Measurements from ENCODE around the gene SLC36A3.
"Not testable (repeated sequence)": the region's sequence is repeated elsewhere in the genome, so short reads cannot be mapped to it uniquely, and the experiment has no call there.

The SLC36A3 gene

DNA sequence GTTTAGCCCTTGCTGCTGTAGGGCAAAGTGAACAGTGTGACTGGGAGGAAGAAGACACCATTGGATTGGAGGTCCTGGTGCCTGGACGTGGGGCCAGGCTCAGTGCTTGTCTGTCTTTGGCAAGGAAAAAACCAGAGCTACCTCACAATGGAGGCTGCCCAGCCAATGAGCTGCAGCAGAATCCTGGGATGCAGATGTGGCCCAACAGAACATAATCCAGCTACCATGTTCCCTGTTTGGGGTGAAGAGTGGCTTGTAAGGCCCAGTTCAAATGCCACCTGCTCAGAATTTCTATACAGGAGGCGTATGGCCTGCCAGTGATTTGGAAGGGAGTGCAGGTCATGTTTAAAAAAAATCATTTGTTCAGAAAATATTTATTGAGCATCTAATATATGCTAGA is at the start of gene SLC36A3:
Gene SLC36A3, minus strand, starts transcription at position 101 of the 400 bp plus-strand sequence. CDS start 412 bp downstream, outside the sequence.
- DNase-seq: no peak

DNA sequence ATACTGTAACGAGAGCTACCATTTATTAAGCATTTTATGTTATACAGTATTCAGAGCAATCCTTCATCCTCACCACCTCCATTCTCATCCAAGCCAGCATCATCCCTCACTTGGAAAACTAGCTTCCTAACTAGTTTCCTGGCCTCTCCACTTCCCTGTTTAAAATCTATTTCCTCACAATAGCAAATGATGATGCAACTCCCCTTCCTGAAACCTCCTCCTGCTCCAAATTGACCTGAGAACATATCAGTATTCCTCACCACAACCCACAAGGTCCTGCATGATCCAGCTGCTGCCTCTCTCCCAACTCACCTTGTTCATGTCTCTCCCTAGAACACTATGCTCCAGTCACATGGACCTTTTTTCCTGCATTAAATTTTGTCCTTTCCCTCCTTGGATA is 48.1 kb upstream of the SLC36A3 start:
- DNase-seq: no peak

DNA sequence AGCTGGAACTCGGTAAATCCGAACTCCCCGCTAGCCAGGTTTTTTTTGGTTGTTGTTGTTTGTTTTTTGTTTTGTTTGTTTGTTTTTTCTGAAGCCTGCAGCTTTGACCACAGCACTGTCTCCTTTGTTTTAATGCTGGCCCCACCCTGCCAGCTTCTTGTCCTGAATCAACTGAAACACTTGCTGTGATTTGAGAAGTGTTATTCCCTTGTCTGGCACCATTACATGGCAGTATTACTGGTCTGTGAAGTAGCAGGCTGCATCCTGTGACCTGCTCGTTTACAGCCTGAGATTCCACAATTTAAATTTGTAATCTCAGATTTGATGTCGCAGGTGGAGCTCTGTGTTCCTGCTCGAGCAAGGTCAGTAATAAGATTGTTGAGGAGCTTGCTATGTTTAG is 45.2 kb upstream of the SLC36A3 start:
- no peak for DNase-seq

GRCh38 chr5:151347369-151347768 is 43.8 kb upstream of the SLC36A3 start, which contains the start of gene SLC36A2:
SLC36A2 (minus strand) TSS chr5:151347559; CDS start chr5:151347460, 99 bp downstream.
- no peak for DNase-seq

GRCh38 chr5:151345808-151346478 is 42.4 kb upstream of the SLC36A3 start:
- DNase-seq: no peak

- DNase-seq: no peak
Observed at GRCh38 chr5:151345187-151345807, 41.7 kb upstream of the SLC36A3 start.

- DNase-seq: no peak
Observed at GRCh38 chr5:151344088-151344487, 40.5 kb upstream of the SLC36A3 start.

- no peak for DNase-seq
Observed at GRCh38 chr5:151340004-151340403, 36.4 kb upstream of the SLC36A3 start.

DNA sequence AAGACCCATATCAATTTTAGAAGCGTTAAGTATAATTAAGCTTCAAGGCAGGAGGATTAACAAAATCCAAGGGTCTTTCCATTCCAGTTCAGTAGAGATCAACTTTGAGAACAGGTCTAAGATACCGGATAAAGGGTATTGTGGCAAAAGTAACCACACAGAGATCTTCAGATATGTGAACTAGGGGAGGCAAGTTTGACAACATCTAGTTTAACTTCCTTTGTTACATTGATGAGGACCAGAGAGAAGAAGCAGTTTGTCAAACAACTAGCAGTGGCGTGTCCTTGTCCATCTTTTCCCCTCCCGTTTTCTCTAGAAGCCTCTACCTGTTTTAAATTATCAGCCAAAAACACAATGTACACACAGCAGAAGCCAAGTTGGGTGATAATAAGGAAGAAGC is 35.2 kb upstream of the SLC36A3 start:
- peak; percentile 3 for DNase-seq

GRCh38 chr5:151332857-151333256 is 29.3 kb upstream of the SLC36A3 start:
- no peak for DNase-seq

- no peak for DNase-seq
Observed at GRCh38 chr5:151328734-151329133, 25.2 kb upstream of the SLC36A3 start.

DNA sequence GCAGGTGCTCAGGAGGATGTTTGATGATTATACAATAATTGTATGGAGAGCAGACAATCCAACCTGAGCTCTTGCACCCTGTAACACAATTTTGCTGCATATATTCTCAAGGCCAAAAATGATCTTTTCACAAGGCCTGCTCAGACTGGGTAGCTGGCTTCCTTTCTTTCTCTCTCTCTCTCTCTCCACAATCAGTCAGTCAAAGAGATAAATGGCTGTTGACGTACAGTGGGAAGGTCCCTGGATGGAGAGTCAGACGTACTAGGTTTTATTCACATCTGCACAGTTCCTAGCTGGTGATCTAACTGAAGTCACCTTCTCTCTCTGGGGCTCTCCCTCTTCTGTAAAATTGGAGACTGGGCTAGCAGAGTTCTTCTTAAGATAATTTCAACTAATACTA is 24.0 kb upstream of the SLC36A3 start:
- DNase-seq: no peak

DNA sequence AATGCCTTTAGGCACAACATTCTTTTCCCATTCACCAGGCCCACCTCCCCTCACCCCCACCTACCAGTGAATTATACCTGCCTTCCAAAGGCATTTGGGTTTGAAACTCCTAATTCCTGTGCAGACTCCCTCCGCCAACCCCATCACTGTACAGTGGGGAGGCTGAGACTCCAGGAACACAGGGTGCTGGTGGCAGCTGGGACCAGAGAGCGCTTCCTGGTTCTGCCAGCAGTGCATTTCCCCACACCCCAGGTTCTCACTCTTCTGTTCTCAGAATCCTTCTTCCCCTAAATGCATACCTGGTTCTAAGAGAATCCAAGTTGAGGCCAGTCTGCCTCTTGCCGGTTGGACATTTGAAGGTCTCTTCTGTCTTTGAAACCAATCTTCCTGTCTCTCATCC is 22.7 kb upstream of the SLC36A3 start:
- DNase-seq: no peak

- no peak for DNase-seq
Observed at GRCh38 chr5:151320481-151320880, 16.9 kb upstream of the SLC36A3 start.

DNA sequence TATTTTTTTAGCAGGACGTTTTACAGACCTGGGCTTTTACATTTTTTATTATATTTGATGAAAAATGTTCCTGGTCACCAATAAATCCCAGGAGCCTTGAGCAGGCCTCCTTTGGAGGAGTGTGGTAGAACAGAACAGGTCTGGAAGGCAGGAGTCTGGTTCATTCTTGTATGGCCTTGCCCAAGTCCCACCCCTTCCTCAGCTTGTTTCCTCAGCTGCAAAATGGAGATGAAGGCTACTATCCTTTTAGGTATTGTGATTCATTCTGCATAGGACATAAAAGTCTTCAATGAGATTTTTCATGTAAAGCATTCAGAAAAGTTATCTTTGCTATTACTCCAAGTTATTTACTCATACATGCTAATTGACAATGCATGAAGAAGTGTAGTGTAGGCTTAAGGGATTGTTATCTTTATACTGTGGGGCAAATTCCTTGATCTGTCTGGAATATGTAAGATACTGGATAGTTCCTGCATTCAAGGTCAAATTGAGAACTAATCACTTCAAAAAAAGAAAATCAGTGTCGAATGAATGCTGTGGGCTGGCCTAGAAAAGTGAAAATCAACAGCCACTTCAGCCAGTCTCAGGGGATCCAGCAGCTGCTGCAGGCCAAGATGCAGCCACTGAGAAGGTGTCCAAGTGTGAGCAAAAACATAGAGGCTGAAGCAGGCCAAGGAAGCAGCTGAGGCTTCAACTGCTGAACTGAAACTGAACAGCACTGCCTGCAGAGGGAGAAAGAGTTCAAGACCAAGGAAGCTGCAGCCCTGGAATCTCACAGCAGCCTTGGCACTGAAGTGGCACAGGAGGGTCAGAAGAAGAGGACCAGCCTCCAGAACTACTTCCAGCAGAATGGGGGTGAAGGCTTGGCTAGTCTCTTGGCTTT is 15.5 kb upstream of the SLC36A3 start:
- no peak for DNase-seq

DNA sequence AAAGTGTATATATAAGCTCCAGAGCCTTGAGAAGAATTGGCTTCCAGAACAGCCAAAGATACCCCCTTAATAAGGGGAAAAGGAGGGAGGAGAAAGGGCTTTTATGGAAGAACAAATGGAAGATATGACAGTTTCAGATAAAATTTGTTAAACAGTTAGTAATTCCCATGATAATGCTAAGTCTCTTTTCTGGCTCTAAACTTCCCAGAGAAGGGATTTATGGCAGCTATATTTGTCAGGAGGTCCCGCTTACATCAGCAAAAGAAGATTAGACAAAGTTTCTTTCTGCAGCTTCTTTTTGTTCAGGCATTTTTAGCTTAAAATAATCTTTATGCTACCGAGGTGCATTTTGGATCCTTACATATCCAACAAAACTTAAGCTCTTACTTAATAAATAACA is 14.3 kb upstream of the SLC36A3 start:
- no peak for DNase-seq

- DNase-seq: peak; percentile 47
Observed at GRCh38 chr5:151315998-151316597, 12.5 kb upstream of the SLC36A3 start.

DNA sequence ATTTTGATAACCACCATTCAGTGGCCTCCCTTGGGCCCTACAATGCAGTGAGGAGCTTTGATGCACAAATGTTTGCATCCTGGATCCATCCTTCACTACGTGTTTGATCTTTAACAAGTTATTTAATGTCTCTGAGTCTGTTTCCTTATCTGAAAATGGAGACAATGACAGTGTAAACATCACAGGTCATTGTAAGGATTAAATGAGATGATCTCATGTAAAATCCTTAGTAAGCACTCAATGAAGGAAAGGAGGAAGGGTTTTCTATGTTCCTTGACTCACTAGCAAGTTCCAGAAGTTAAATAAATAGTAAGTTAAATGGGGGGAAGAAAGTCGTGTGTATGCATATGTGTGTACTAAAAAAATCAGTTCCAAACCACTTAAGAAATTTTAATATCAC is 9.8 kb upstream of the SLC36A3 start:
- DNase-seq: no peak

DNA sequence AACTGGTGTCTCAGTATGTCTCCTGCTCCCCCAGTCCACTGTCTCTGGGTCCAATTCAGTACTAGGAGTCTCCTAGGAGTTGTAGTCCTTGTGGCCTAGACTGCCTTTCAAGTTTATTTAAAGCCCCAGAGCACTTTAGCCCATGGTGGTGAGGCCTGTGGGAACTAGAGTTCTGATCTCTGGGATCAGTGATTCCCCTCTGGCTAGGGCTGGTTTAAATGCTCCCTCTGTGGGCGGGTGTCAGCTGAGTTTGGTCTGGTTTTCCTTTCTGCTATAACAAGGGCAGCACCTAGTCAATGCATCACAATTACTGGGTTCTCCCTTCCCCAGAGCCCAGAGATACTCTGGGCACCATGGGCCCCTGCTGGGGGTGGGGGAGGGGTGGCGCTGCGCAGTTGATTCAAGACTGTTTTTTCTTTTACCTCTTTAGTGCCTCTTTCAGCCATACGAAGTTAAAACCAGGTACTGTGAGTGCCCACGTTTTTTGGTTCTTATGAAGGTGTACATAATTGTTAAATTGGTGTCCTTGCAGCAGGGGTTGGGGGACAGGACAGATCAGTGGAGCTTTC is 9.3 kb upstream of the SLC36A3 start:
- DNase-seq: no peak

DNA sequence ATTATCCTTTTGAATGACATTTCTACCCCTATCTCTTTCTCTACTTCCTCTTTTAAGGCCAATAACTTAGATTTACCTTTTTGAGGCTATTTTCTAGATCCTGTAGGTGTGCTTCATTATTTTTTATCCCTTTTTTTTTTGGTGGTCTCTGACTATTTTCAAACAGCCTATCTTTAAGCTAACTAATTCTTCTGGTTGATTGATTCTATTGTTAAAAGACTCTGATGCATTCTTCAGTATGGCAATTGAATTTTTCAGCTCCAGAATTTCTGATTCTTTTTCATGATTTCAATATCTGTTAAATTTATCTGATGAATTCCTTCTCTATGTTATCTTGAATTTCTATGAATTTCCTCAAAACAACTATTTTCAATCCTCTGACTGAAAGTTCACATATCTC is 7.4 kb upstream of the SLC36A3 start:
- no peak for DNase-seq

- DNase-seq: not testable (repeated sequence)
Observed at GRCh38 chr5:151309821-151310220, 6.3 kb upstream of the SLC36A3 start.

- DNase-seq: not testable (repeated sequence)
Observed at GRCh38 chr5:151309266-151309665, 5.7 kb upstream of the SLC36A3 start.

Data from CD4-positive, alpha-beta T cell treated with Interleukin-17A for 1 hour (primary cell).